Fibroblast of mammary gland (primary cell): Measurements from ENCODE around the gene DNAJC12.

Source experiments
- DNase-seq: peaks from one replicate; pipeline ENCODE4 v3.0.0-alpha.2; 2010; ENCODE audit warnings: low read depth
- H3K4me3 ChIP-seq: 2 replicates; pipeline ENCODE4 v1.5.1; 2011; ENCODE audit warnings: low read depth, mild to moderate bottlenecking, low read length, moderate library complexity; ENCODE audit not compliant: control insufficient read depth
- TF ChIP-seq, protein P1 (sequence below): conservative IDR thresholded peaks from 2 replicates; pipeline ENCODE4 v1.5.1; 2011; ENCODE audit warnings: low read depth, low read length, inconsistent platforms; ENCODE audit not compliant: control insufficient read depth, insufficient read depth

Gene DNAJC12

DNA sequence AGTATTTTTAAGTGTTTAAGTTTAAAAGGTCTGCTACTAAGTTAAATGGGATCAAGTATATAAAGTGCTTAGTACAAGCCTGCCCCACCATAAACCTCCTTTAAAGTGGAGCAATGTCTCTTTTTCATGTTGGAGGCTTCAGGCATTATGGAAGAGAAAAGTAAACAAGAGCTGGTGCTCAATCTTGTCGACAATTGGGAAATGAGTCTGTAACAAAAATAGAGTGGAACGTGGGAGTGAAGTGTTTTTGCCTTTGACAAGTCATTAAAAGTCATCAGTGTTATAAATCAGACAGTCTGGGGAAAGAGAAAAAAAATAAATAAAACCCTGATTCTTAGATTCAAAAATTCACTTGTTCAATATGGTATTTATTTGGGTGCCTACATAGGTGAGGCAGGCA, 44.7 kb downstream of the DNAJC12 start:
- peak; percentile 7 for DNase-seq

DNA sequence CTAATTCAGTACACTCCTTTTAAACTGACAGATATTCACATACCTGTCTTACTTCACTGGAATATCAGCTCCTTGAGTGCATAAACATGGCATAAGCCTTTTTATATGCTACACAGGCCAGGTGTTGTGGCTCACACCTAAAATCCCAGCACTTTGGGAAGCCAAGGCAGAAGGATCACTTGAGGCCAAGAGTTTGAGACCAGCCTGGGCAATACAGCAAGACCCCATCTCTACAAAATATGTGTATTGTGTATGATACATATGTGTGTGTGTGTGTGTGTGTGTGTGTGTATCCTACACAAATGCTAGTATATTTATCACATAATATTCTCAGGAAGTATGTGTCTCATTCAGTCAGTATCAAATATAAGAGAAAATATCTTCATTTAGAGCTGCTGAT, 45.3 kb downstream of the DNAJC12 start:
- TF ChIP-seq, protein P1, sequence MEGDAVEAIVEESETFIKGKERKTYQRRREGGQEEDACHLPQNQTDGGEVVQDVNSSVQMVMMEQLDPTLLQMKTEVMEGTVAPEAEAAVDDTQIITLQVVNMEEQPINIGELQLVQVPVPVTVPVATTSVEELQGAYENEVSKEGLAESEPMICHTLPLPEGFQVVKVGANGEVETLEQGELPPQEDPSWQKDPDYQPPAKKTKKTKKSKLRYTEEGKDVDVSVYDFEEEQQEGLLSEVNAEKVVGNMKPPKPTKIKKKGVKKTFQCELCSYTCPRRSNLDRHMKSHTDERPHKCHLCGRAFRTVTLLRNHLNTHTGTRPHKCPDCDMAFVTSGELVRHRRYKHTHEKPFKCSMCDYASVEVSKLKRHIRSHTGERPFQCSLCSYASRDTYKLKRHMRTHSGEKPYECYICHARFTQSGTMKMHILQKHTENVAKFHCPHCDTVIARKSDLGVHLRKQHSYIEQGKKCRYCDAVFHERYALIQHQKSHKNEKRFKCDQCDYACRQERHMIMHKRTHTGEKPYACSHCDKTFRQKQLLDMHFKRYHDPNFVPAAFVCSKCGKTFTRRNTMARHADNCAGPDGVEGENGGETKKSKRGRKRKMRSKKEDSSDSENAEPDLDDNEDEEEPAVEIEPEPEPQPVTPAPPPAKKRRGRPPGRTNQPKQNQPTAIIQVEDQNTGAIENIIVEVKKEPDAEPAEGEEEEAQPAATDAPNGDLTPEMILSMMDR = no peak
- DNase-seq = no peak
- no peak overlapping the region for H3K4me3 ChIP-seq

More for the DNA sequence above, 44.7 kb downstream of the DNAJC12 start:
- TF ChIP-seq, protein P1 = no peak
- H3K4me3 ChIP-seq = no peak overlapping the region

DNA sequence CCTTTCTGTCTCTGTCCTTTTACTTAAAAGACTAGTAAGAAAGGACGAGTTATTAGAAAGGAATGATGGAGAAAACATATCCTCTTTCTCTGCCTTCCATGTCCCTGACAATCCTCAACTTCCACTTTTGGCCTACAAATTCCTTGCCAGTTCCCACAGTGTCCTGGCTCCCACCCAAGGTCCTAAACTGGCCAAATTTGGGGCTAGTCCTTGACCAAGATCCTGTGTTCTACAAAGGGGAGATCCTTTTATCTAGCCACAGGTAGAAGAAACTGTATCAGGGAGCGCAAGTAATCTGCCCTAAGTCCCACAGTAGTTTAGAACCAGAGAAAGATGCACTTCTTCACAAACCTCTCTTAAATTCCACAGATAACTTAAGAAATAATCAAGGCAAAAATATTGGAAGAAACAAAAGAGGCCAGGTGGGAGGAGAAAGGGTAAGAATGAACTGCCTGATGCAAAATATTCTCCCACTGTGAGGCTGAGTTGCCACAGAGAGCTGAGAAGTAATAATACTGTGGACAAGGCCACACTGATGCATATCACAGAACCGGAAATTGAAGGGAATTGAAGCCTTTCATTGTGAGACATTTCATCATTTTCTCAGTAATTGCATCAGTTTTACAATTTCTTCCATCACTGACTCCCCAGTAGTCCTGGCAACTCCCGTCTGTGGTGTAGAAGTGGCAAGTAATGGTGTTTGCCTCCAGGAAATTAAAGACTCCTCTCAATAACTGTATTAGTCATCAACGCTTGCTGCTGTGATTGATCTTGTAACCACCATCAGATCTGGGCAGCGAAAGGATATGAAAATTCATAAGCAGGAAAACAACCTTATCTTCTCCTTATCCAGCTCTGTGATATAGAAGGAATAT, 47.2 kb downstream of the DNAJC12 start:
- no peak overlapping the region for H3K4me3 ChIP-seq
- DNase-seq = peak; percentile 38

DNA sequence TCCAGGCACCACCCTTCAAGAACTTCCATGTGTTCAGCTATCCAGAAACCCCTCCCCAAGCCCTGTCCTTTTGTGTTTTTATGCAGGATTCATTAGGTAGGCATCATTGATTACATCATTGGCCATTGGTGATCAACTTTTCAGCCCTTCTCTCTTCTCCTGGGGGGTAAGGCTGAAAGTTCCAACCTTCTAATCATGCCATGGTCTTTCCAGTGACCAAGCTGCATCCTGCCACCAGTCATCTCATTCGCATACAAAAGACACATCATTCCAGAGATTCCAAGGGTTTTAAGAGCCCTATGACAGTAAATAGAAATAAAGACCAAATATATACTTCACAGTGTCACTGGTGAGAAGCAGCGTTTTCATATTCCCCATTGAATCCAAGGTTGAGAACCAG, 48.2 kb downstream of the DNAJC12 start:
- no peak for DNase-seq
- no peak overlapping the region for H3K4me3 ChIP-seq
- TF ChIP-seq, protein P1 = no peak

More for the DNA sequence above, 47.2 kb downstream of the DNAJC12 start:
- TF ChIP-seq, protein P1 = no peak

DNA sequence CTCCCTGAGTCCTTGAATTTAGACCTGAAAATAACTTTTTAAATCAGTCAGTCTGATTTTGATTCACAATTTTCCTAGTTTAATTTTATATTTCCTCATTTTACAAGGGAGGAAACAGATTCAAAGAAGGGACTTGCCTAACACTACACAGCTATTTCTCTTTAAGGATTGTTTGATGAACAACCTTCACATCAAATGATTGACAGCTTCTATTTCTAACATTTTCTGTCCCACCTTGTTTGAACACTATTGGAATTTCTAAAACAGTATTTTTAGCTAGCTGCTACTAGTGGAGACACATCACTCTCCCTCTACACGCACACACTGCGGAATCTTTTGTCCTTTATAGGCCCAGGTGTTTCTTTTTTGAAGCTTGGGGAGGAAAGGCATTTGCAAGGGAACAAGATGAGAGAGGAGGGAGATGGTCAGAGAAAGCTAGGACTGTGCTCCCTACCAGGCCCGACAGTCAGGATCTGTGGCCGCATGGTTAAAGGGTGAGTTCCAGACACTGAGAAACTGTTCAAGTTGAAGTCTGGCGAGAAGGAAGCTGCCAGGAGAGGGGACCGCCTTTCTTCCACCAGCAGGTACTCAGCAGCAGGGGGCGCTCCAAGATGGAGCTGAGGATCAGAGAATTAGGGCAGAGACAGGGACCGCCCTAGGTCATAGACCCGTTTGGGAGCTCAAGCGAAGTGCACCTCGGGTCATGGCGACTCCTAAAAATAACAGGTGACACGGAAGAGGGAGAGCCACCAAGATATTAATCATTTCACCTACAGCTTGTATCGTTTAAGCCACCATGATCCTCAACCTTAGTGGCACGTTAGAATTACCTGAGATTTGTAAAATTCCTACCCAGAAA, 49.7 kb downstream of the DNAJC12 start:
- DNase-seq = peak; percentile 26
- no peak overlapping the region for H3K4me3 ChIP-seq
- TF ChIP-seq, protein P1 = peak; percentile 61

DNA sequence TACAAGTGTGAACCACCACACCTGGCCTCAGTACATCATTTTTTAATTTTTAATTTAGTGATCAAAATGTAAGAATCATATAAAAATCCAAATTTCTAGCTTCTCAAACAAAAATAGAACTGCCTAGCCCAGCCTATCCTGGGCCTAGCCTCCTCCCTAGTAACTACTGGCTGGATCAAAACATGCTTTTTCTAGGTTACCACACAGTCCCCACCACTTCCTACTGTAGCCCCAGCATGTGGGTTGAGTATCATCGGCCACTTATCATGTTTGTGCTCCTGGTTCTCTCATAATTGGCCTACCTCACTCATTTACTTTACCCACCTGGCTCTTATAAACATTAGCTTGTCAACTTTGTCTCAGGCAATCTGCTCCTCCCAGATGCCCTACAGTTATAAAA, 52.9 kb downstream of the DNAJC12 start:
- TF ChIP-seq, protein P1 = no peak
- no peak for DNase-seq
- H3K4me3 ChIP-seq = no peak overlapping the region
